ENCODE data around the gene LMF1. TPM values are rescaled to one million over a fixed set of nuclear protein-coding genes. Genes with fewer than 3 reads are reported as not detected.

The LMF1 gene
- total RNA-seq, 1 donor from 2014 or later, result 8.9 TPM

GRCh38 chr16:914440-914839 is 56.3 kb downstream of the LMF1 start:
- DNase-seq (ENCODE audit: low read depth in 2 of 2), result peak; percentile 16

DNA sequence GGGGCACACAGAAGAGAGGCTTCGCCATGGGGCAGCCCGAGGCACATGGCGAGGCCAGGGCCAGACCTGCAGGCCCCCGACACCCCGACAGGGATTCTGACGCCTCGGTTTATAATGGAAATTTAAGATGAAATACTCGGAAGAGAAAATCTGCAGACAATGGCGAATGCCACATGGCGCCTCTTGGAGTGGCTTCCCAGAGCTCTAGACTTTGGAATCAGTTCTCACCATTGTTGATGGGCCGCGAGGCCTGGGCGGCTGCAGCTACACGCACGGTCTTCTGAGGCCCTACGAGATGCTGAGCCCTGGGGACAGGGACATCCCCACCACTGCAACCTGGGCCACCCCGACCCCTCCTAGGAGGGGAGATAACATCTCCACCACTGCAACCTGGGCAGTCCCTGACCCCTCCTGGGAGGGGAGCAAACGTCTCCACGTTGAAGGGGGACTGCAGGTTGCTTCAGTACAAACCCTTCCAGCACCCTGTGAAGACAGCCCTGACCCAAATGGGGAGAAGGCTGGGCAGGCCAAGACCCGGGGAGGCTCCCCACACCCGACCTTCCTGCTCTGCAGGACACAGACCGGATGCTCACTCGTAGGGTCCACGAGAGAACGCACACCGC is 56.9 kb downstream of the LMF1 start:
- DNase-seq (ENCODE audit: low read depth in 2 of 2), result no peak

DNA sequence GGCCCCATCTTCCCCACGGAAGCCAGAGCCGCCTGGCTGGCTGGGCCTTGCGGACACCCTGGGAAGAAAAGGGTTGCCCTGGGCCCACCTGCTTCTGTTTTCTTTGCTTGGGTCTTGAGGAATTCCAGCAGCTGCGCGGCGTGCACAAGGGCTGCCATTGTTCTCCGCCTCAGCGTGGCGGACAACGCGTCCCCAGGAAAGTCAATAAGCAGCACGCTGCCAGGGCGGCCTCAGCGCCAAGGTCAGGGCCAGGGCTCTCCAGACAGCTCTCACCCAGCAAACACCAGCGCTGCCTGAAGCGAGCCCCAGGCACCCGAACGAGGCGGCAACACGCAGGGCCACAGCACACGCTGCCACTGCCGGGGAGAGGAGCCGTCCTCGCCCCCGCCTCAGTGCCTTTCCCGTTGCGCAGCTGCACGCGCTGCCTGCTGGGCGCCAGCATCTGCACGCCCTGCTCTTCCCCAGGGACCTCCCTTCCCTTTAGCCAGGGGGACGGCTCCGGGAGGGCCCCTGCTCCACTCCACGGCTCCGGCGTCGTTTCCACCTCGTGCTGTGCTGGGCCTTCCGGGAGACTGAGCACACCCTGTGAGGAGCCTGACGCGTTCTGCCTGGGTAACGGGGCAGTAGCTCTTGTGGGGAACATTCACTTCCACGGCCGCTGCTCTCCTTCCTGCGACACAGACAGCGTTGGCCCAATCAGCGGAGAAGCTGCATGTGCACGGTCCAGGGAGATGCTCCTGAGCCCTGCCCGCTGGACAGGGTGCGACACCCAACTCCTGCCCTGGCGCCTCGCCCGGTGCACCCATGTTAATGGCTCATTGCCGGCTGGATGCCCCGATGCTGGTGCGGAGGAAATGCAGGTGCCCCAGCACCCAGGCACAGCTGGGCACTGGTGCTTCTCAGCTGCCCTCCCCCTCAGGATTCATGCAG is 57.8 kb downstream of the LMF1 start:
- DNase-seq (ENCODE audit: low read depth in 2 of 2), result no peak

- DNase-seq (ENCODE audit: low read depth in 2 of 2), result no peak
Measured at GRCh38 chr16:912322-912683, 58.5 kb downstream of the LMF1 start.

- no peak for DNase-seq (ENCODE audit: low read depth in 2 of 2)
Measured at GRCh38 chr16:911604-912321, 59.0 kb downstream of the LMF1 start.

GRCh38 chr16:911101-911500 is 59.7 kb downstream of the LMF1 start:
- no peak for DNase-seq (ENCODE audit: low read depth in 2 of 2)

DNA sequence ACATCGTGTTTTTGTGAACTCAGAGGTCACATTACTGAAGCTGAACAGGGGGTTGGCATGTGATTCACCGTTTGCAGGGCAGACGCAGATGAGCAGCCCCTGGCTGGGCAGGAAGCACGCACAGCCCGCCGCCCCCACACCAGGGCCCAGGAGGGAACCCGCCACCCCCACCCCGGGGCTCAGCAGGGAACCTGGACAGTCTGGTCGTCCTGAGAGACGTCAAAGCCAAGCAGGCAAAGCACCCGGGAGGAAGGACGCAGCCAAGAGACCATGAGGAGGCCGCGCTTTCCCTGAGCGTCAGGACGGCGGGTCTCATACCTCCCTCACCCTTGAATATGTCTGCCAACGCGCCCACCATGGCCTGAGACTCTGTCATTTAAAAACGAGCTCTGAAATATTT is 60.6 kb downstream of the LMF1 start:
- no peak for DNase-seq (ENCODE audit: low read depth in 2 of 2)

DNA sequence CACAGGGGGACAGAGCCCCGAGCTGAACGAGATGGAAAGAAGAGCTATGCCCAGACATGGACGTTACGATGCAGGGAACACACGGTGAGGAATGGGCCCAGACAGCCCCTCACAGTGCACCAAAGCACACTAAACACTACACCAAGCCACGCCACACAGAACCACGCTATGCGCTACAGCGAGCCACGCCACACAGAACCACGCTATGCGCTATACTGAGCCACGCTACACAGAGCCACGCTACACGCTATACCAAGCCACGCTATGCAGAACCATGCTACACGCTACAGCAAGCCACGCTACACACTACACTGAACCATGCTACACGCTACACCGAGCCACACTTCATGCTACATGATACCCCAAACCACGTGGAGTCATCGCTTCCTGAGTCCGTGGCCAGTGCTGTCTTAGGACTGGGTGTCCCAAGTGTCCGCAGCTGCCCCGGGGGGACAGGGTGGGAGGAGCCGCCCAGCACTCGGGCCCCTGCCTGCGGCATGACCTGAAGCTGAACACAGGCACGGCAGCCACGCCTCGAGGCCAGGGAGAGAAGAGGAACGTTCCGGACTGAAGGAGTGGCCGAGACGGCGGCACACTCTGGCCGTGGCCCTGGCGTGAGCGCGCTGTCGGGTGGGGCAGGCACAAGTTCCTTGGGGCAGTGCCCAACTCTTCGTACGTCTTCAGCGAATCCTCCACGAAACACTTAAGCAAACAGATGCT is 61.3 kb downstream of the LMF1 start:
- DNase-seq (ENCODE audit: low read depth in 2 of 2), result no peak

DNA sequence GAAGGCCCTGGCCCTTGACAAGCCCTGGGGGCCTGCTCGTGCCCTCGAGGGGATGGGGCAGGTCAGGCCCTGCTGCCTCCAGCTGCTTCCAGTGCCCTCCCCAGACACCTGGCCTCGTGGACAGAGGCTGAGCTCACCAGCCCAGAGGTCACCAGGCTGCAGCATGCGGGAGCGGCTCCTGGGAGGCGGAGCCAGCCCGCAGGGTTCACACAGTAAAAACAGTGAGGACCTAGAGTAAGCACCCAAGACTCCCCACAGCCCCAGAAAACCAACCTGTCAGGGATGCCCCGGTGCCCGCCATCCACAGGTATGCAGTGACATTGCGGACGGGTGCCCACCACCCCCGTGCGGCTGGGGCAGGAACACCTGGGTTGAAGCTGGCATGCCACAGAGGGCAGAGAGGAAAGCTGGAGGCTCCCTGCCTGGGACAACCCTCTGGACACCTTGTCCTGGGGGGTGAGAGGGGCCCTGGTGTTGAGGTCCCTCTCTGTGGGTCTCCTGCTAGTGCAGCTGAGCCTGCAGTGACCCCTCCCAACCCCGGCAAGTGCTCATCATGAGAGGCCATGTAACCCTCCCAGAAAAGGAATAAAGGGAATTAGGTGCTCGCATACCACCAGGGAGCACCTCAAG is 62.1 kb downstream of the LMF1 start:
- DNase-seq (ENCODE audit: low read depth in 2 of 2), result no peak

DNA sequence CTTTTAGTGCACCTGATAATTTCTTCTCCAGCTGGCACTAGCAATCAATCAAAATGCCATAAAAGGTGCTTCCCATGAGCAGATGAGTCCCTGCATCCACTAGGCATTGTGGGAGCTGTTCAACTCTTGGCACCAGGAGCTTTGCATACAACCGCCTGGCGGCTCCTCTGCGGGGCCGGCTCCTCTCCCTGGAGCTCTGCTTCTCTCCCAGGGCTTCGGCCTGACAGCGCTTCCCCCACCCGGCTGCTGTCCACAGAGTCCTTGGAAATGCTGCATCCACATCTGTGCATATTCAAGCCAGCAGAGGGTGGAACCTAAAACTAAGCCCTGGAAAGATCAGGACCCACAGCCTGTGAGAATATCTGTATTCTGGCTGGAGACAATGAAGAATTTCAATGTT is 62.9 kb downstream of the LMF1 start:
- no peak for DNase-seq (ENCODE audit: low read depth in 2 of 2)

DNA sequence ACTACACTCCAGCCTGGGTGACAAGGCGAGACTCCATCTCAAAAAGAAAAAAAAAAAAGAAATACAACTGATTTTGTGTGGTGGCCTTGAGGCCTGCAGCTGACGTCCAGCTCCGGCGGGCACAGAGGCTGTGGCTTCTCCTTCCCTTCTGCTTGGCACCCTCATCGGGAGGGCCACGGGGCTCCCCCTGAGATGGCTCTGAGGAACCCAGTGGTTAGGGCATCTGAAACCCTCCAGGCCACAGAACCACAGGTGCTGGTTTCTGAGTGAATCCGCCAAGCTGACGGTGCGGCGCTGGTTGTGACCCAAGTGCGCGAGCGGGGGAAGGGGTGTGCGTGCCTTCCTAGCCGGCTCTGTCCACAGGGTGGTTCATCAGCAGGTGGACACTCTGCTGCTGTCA is 63.4 kb downstream of the LMF1 start:
- no peak for DNase-seq (ENCODE audit: low read depth in 2 of 2)

- no peak for DNase-seq (ENCODE audit: low read depth in 2 of 2)
Measured at GRCh38 chr16:906296-906695, 64.5 kb downstream of the LMF1 start.

GRCh38 chr16:901715-902601 is 68.8 kb downstream of the LMF1 start:
- no peak for DNase-seq (ENCODE audit: low read depth in 2 of 2)

GRCh38 chr16:901149-901548 is 69.6 kb downstream of the LMF1 start:
- DNase-seq (ENCODE audit: low read depth in 2 of 2), result no peak

GRCh38 chr16:900211-900610 is 70.6 kb downstream of the LMF1 start:
- no peak for DNase-seq (ENCODE audit: low read depth in 2 of 2)

DNA sequence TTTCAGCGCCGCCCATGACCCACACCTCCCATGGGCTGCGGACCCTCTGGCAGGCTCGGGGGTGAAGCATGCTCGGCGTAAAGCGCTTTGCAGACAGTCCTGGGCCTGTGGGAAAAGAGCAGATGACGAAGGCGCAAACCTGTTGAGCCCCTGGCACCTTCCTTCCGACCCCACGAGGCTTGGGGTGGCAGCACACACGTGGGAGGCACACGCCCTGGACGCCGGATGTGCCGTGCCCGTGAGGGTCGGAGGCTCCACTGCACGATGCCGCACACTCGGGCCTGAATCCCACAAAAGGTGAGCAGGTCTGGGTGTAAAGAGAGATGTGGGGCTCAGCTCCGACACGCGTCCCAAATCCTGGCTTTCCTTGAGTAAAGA is 71.1 kb downstream of the LMF1 start:
- no peak for DNase-seq (ENCODE audit: low read depth in 2 of 2)

- DNase-seq (ENCODE audit: low read depth in 2 of 2), result no peak
Measured at GRCh38 chr16:898761-899682, 71.8 kb downstream of the LMF1 start.

- no peak for DNase-seq (ENCODE audit: low read depth in 2 of 2)
Measured at GRCh38 chr16:898216-898615, 72.6 kb downstream of the LMF1 start.

DNA sequence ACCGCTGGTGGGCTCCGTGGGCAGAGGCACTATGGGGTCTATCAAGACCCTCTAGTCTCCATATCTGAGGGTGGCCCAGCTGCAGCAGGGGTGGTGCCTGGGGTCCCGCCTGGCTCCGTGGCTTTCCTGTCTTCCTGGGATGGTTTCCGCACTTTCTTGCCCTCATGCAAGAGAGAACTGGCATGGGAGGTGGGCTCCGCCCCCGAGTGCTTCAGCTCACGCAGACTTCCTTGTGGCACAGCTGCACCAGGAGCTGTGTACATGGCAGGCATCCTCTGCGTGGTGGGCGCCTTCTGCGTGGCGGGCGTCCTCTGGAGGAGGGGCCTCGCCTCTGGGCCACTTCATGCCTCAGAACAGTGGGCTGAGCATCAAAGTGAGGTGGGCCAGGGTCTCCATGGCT is 73.1 kb downstream of the LMF1 start:
- no peak for DNase-seq (ENCODE audit: low read depth in 2 of 2)
